Central memory CD4-positive, alpha-beta T cell (primary cell): ENCODE results near the gene MYO7A.

Experiments used
- DNase-seq: peaks from one replicate; pipeline ENCODE4 v3.0.0; 2022
- total RNA-seq, 3 experiments: gene quantifications; one replicate each; lab custom pipeline; 2026; lab: John Stamatoyannopoulos, UW

Gene MYO7A
- 0.07 to 0.58 (median 0.16) reads per million in 3 experiments for total RNA-seq

DNA sequence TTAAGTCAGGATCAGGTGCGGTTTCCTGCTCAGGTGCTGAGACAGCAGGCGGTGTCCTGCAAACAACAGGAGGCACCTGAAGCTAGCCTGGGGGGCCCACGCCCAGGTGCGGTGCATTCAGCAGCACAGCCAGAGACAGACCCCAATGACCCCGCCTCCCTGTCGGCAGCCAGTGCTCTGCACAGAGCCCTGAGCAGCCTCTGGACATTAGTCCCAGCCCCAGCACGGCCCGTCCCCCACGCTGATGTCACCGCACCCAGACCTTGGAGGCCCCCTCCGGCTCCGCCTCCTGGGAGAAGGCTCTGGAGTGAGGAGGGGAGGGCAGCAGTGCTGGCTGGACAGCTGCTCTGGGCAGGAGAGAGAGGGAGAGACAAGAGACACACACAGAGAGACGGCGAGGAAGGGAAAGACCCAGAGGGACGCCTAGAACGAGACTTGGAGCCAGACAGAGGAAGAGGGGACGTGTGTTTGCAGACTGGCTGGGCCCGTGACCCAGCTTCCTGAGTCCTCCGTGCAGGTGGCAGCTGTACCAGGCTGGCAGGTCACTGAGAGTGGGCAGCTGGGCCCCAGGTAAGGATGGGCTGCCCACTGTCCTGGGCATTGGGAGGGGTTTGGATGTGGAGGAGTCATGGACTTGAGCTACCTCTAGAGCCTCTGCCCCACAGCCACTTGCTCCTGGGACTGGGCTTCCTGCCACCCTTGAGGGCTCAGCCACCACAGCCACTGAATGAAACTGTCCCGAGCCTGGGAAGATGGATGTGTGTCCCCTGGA lies at the start of gene MYO7A:
Gene MYO7A (plus strand): TSS at position 327 of the 772 bp plus-strand sequence. CDS start 2,389 bp downstream, outside the sequence.
- no peak for DNase-seq

- DNase-seq, result no peak
Measured at GRCh38 chr11:77079666-77080065, 48.4 kb upstream of the MYO7A start.

- no peak for DNase-seq
Measured at GRCh38 chr11:77080643-77081210, 47.3 kb upstream of the MYO7A start.

GRCh38 chr11:77081381-77081851 lies 46.6 kb upstream of the MYO7A start:
- DNase-seq, result no peak

DNA sequence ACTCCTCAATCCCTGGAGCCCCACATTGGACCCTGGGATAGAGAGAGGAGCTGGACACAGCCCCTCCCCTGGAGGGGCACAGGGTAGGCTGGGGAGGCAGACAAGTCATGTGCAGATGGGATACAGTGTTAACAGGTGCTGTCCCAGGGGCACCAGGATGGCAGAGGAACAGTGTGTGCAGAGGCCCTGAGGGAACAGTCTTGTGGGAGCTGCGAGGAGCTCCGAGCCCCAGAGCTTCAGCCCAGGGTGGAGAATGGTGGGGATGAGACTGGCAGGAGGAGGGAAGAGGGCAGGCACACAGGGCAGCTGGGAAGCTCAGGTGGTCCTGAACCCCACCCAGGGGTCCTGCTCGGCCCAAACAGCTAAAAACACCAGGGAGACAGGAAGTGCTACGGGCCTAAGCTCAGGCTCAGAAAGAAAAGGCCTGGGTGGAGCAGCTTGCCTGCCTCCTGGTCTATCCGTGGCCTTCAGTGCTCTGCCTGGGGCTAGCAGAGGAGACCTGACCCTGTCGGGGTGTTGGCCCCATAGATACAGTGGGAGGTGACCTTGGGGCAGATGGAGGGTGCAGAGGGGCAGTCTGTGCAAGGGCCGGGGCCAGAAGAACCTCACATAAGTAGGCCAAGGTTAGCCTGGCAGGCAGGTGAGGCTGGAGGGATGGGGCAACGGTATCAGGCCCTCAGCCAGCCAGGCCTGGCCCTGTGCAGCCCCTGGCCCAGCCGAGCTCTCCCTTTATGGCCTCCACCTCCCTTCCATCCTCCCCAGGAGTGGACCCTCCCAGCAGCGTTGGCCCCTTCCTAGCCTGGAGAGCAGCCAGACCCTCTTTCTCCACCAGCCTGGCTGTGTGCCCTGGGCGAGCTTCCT lies 45.8 kb upstream of the MYO7A start:
- DNase-seq, result no peak

DNA sequence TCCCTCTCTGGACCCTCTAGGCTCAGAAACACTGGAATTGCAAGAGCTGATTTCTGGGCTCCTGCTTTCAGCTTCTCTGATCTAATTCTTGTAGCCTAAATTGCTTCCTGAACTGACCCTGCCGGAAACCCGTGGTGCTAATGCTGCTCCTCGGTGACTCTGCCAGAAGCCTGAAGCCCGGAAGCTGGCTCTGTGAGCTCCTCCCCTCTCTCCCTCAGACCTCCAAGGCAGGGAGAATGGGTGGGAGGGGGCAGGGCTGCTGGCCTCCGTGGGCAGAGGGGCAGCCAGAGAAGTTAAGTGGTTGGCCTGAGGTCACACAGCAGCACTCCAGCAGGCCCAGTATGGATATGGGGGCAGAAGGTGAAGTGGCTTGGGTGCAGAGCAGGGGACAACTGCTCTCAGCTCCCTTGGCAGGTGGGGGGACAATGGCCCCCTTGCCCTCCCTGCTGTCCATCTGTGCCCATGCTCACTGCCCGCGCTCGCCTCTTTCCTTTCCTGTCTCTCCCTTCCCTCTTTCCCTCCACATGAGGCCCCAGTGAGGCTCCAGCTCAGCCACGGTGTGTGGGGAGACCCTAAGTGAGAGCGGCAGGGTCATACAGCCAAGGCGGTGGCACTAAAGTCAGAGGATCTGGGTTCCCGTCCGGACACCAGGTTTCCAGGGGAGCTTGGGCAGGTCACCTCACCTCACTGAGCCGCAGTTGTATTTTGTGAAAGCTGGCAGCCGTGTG lies 45.0 kb upstream of the MYO7A start:
- DNase-seq, result peak; percentile 40

- DNase-seq, result no peak
Measured at GRCh38 chr11:77083566-77084245, 44.3 kb upstream of the MYO7A start.

GRCh38 chr11:77084581-77085191 lies 43.4 kb upstream of the MYO7A start:
- no peak for DNase-seq

DNA sequence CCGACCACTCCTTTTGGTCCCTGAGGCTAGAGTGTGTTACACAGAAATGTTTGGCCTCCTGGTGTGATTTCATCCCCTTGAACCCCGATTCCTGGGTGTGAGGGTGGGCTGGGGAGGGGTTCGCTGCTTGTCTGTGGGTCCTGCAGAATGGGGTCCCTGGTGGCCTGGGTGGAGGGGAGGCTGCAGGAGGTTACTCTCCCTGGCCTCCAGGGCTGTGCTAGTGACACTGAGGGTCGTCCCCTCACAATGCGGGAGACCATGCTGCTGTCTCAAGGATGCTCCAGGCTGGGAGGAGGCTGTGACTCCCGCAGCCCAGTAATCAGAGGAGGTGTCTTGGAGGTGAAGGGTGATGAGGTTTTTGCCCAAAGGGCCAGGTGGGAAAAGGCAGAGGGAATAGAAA lies 42.4 kb upstream of the MYO7A start:
- no peak for DNase-seq

DNA sequence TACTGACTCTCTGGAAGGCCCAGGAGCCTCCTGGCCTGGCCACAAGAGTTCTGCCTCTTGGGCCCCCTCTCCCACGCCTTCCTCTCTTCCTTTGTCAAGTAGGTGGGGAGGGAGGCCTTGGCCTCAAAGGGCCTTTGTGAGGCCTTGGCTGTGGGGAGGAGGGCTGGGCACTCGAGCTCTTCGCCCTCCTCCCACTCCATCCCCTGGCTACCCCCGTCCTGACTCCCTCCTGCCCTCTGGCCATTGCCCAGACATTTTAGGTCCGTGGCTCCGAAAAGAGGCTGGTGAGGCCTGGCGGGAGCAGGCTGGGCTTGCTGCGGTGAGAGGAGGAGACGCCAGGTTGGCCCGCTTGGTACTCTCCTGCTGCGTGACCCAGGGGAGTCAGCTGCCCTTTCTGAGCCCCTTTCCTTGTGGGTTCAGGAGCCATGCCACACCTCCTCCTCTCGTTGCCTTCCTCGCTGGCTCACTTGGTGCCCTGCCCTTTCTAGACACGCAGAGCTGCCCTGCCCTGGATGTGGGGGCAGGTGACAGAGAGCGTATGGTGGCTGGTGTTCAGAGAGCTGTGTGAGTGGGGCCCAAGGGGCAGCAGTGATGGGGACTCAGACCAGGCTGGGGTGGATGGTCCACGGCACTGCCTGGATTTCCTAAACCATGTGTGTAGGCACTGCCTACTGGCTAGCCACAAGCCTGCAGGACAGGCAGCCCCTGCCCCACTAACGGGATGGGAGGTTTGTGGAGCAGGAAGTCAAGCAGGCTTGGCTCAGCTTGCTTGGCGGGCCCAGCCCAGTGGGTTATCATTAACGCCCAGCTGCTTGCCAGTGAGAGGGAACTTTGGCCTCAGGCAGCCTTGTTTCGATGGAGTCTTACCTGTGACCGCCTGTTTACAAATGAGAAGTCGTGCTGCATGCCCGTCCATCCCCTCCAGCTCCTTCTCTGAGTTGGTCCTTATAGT lies 41.2 kb upstream of the MYO7A start:
- DNase-seq, result no peak

DNA sequence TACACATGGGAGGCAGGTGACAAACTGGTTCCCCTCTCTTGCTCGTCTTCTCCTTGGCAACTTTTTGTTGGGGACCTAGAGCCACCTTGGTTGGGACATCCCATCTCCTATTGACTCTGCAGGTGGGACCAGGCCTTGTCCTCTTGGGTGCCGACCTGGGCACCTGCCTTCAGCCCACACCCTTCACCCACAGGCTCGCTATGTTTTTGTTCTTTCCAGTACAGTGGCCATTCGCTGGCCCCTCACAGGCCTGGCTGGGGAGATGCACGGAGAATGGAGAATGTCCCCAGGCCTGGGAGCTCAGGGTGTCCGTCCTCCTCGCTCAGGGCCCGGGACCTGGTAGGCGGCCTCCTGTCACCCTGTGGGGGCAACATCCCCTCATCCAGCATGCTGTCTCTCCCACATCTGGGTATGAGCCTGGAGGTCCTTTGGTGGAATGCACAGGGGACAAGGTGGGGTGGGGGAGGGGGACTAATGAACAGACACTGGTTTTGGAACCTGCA lies 40.3 kb upstream of the MYO7A start:
- no peak for DNase-seq

DNA sequence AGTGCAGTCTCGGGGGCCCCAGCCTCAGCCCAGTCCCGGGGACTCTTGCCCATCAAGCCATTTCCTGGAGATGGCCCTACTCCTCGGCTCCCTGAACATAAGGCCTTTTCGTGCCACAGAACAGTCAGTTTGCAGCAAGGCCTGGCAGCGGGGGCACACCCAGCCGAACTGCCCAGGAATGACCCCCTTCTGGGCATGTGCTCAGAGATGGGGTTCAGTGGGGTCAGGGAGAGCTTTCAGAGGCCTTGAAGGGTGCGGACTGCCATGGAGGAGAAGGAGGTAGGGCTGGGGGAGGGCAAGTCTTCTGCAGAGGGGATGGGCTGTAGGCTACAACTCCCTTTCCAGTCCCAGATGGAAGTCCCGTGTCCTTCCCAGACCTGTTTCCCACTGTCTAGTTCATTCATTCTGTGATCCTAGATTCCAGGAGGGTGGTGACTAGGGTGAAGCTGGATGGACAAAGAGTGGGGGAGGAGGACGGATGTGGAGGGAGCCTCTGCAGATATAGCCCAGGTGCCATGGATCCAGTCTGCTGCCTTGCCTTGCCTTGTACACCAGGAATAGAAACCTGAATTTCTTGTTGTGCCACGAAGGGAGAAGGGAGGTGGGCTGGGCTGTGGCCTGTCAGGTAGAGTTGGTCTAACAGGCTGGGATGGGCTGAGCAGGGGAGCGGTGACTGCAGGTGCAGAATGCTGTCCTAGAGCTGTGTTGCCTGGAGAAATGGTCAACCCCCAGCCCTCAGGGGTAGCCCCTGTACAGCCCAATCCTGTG lies 39.6 kb upstream of the MYO7A start:
- DNase-seq, result no peak

- no peak for DNase-seq
Measured at GRCh38 chr11:77089004-77089545, 39.0 kb upstream of the MYO7A start.

DNA sequence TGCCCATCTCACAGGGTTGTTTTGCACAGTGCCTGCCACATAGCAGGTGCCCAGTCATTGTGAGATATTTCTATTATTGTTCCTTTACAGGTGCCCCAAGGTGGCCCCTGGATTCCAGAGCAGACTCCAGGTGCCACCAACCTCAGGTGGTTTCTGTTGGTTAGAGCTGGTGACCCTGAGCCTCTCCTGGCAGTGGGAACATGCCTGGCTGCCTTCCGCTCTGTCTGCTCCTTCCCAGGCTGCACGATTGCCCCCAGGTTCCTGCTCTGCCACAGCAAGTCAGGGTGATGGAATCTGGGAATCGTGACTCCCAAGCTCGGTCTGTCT lies 38.0 kb upstream of the MYO7A start:
- no peak for DNase-seq

DNA sequence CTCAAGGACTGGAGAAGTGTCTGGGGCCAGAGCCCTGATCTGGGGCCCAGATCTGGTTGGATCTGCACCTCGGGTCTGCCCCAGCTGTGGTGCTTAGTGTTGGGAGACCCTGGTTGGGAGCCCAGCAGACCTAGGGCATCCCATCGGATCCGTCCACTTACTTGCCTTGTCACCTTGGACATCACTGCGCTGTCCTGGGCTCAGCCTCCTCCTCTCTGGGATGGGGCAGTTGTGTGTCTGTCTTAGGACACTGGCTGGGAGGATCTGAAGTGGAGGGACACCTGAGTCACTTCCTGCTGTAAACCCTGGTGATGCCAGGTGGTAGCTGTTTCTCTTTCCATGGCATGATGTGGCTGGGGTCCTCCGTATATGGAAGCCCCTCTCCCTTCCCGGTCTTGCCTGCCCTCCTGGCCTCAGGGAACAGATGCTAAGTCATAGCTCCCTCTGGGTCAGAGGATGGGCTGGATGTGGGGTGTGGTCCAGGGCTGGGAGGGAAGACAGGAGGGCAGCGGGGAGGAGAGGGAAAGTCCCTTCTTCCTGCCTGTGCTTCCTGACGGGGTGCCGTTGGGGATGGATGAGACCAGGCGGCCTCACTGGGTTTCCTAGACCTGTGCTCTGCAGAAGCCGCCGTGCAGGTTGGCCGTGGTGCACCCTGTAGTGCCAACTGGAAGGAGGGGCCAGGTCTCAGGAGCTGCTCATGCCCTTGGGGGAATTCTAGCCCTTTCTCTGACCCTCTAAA lies 37.5 kb upstream of the MYO7A start:
- DNase-seq, result no peak

DNA sequence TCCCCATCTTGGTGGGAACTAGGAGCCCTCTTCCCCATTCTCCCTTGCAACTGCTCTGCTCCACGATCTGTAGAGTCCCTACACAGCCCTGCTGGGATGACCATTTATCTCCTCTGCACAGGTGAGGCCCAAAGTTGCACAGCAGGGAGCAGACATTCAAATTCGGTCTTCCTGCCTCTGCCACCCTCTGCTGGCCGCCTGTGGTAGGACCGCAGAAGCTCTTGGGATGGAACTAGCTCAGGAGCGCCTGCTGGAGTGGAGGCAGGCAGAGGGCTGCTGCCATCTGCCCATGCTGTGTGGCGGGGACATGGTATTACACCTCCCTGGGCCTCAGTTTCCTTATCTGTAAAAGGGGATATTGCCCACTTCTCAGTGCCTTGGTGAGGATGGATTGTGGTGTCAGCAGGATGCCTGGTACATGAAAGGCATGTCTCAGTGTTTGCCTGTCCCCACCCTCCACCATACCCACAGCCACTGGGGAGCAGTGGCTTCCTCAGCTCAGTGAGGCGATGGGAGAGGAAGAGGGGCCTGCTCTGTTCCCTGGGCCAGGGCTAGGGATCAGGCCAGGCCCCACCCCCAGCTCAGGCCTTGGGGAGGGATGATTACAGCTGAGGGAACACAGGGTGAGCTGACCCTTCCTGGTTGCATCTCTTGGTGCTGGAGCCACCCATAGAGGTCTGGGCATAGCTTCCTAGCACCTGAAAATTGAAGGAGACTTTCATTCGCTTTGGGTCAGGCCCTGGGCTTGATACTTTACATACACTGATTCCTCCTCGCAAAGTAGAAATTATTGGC lies 36.7 kb upstream of the MYO7A start:
- peak; percentile 68 for DNase-seq

DNA sequence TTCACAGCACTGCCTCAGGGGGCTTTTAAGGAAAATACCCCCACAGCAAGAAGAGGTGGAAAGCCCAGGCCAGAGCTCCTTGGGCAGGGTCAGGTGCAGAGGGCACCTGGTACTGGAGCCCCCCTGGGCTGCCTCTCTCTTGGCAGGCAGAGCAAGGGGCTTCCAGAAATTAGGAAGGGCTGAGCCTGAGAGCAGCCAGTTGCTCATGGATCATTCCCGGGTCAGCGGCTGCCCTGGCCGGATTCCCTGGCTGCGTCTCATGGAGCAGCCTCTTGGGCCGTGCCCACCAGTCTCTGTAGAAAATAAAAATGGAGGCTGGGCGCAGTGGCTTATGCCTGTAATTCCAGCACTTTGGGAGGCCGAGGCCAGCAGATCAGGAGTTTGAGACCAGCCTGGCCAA lies 35.7 kb upstream of the MYO7A start:
- no peak for DNase-seq
